CD14-positive monocyte (primary cell): ENCODE measurements around the gene CPNE9. TPM values are rescaled to one million over a fixed set of nuclear protein-coding genes. Genes with fewer than 3 reads are reported as not detected.

Experiments used
- DNase-seq, 3 donors: peaks; one replicate each; pipeline ENCODE4 v3.0.0-alpha.2; 2011 to 2022
- H2AFZ ChIP-seq: 2 replicates; pipeline ENCODE4 v1.6.0; 2012; ENCODE audit warnings: mild to moderate bottlenecking, low read depth, low read length, inconsistent platforms; ENCODE audit not compliant: insufficient read depth, poor library complexity, severe bottlenecking
- H3K27ac ChIP-seq, 2 donors: 1 replicate in 1 of 2; 2 replicates in 1 of 2; pipeline ENCODE4 v1.5.1; 2012 to 2013; ENCODE audit warnings: low read length in 2 of 2, control low read depth in 1 of 2, inconsistent platforms in 1 of 2, low read depth in 1 of 2, mild to moderate bottlenecking in 1 of 2
- H3K27me3 ChIP-seq, 2 donors: one replicate each; pipeline versions ENCODE4 v1.6.0 to v1.6.1; 2011 to 2013; ENCODE audit warnings: low read length in 2 of 2; ENCODE audit not compliant: control insufficient read depth in 2 of 2, insufficient read depth in 2 of 2
- H3K36me3 ChIP-seq, 2 donors: replicated peaks in 1 of 2; 1 replicate in 1 of 2; 2 replicates in 1 of 2; pipeline versions ENCODE4 v1.5.1 to v1.6.1; 2012 to 2013; ENCODE audit warnings: low read length in 2 of 2, control low read depth in 1 of 2, inconsistent platforms in 1 of 2, mild to moderate bottlenecking in 1 of 2; ENCODE audit not compliant: insufficient read depth in 2 of 2, control insufficient read depth in 1 of 2
- H3K4me1 ChIP-seq, 2 donors: 1 replicate in 1 of 2; 2 replicates in 1 of 2; pipeline versions ENCODE4 v1.5.1 to v1.6.1; 2012 to 2013; ENCODE audit warnings: low read length in 2 of 2, control low read depth in 1 of 2, inconsistent platforms in 1 of 2, mild to moderate bottlenecking in 1 of 2, moderate library complexity in 1 of 2; ENCODE audit not compliant: insufficient read depth in 2 of 2, control insufficient read depth in 1 of 2
- H3K4me2 ChIP-seq: replicated peaks from 2 replicates; pipeline ENCODE3; 2012; ENCODE audit warnings: low read length, moderate library complexity, mild to moderate bottlenecking; ENCODE audit not compliant: poor library complexity, severe bottlenecking; ENCODE audit errors: extremely low read depth
- H3K4me3 ChIP-seq, 3 experiments: fragments of 200-600 bp in 1 of 3; sonication (generic) in 1 of 3; replicated peaks in 1 of 3; 1 replicate in 2 of 3; 2 replicates in 1 of 3; pipeline ENCODE4 v1.5.1; 2011 to 2013; ENCODE audit warnings: low read length in 3 of 3, mild to moderate bottlenecking in 3 of 3, control low read depth in 2 of 3, low read depth in 2 of 3, inconsistent platforms in 1 of 3, moderate library complexity in 1 of 3
- H3K79me2 ChIP-seq: 2 replicates; pipeline ENCODE4 v1.6.0; 2012; ENCODE audit warnings: mild to moderate bottlenecking, control low read depth, inconsistent platforms, low read length, moderate library complexity; ENCODE audit not compliant: insufficient read depth
- H3K9ac ChIP-seq: 2 replicates; pipeline ENCODE4 v1.6.0; 2017; ENCODE audit warnings: low read length, mild to moderate bottlenecking; ENCODE audit not compliant: insufficient read depth, poor library complexity, severe bottlenecking
- H3K9me3 ChIP-seq, 2 donors: replicated peaks in 1 of 2; 1 replicate in 1 of 2; 2 replicates in 1 of 2; pipeline versions ENCODE4 v1.5.1 to v1.6.1; 2012 to 2013; ENCODE audit warnings: low read length in 2 of 2, control low read depth in 1 of 2; ENCODE audit not compliant: control insufficient read depth in 1 of 2, insufficient read depth in 1 of 2
- H4K20me1 ChIP-seq: 2 replicates; pipeline ENCODE4 v1.6.0; 2012; ENCODE audit warnings: mild to moderate bottlenecking, low read length, control low read depth, moderate library complexity; ENCODE audit not compliant: insufficient read depth
- H3K27ac Mint-ChIP-seq, 7 donors: one replicate each; pipeline ENCODE4 v1.8.0; 2020; ENCODE audit warnings: mild to moderate bottlenecking in 7 of 7, mixed read lengths in 7 of 7, moderate library complexity in 6 of 7, inconsistent platforms in 2 of 7
- H3K27me3 Mint-ChIP-seq, 3 donors: one replicate each; pipeline ENCODE4 v1.8.0; 2021 to 2022; ENCODE audit warnings: low read depth in 3 of 3, mild to moderate bottlenecking in 3 of 3, mixed read lengths in 3 of 3, moderate library complexity in 3 of 3, inconsistent platforms in 1 of 3
- H3K36me3 Mint-ChIP-seq, 2 donors: one replicate each; pipeline ENCODE4 v1.8.0; 2020; ENCODE audit warnings: mixed read lengths in 2 of 2, inconsistent platforms in 1 of 2, mild to moderate bottlenecking in 1 of 2
- H3K4me1 Mint-ChIP-seq: one replicate; pipeline ENCODE4 v1.8.0; 2020; ENCODE audit warnings: mild to moderate bottlenecking, mixed read lengths
- H3K4me3 Mint-ChIP-seq, 2 donors: one replicate each; pipeline ENCODE4 v1.8.0; 2020; ENCODE audit warnings: mild to moderate bottlenecking in 2 of 2, mixed read lengths in 2 of 2, moderate library complexity in 1 of 2
- H3K9me3 Mint-ChIP-seq, 7 donors: one replicate each; pipeline ENCODE4 v1.8.0; 2020 to 2022; ENCODE audit warnings: mixed read lengths in 7 of 7, mild to moderate bottlenecking in 6 of 7, moderate library complexity in 6 of 7, inconsistent platforms in 2 of 7
- WGBS: methylation state at CpG from one replicate; pipeline ENCODE4 v1.1.5; 2013; ENCODE audit warnings: missing lambda C conversion rate; ENCODE audit not compliant: insufficient coverage; 5-methylcytosine and 5-hydroxymethylcytosine counted together
- intact Hi-C, 2 donors: fragments of 100-400 bp; cut with micrococcal nuclease; formaldehyde crosslinking; loops; one replicate each; pipeline versions ENCODE4 v1.15.0 to v1.15.1; 2023
- polyA plus RNA-seq, 3 donors: library from polyadenylated mRNA; depleted of rRNA in 1 of 3; unstranded in 2 of 3; stranded (reverse) in 1 of 3; fragments of 300-500 nt in 2 of 3; fragments of >200 nt in 1 of 3; fragmentation: Illumina TruSeq in 2 of 3; gene quantifications; 1 replicate in 2 of 3; 2 replicates in 1 of 3; pipeline ENCODE4 v1.2.3, GENCODE V29; 2012 to 2021
- TF ChIP-seq, protein P1 (sequence below): fragments of 200-600 bp; IDR thresholded peaks from one replicate; pipeline ENCODE4 v1.8.0; 2022; ENCODE audit warnings: antibody characterized with exemption, mild to moderate bottlenecking

The CPNE9 gene
- polyA plus RNA-seq, 3 donors, result 0.51 to 0.55 TPM; not detected in 1

DNA sequence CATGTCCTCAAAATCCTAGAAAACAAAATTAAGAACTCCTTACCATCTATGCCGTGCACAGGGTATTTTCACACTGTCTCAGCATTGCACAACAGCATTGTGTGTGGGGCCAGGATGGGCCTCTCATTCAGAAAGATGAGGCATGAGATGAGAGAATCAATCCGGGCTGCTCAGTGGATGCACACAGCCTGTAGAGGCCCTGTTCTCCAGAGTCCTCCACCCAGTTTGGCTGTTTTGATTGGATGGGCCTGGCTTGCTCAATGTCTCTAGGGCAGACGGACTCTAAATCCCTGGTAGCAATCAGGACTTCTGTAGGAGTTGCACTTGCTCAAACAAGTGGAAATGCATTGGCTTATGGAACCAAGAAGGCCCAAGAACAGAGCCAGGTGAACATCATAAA is 20.2 kb upstream of the CPNE9 start:
- Histone ChIP-seq H3K4me2 (no peak overlapping the region), H3K4me1 (no peaks in the 10 kb centered on the region), H3K9me3 (no peaks in the 10 kb centered on the region), H3K27me3 (no peaks in the 10 kb centered on the region), H3K36me3 (peaks cover 98 to 100% of the 10 kb centered on the region in 2 donors), H4K20me1 (peaks cover 98% of the 10 kb centered on the region), H3K27ac (no peak overlapping the region), H3K4me3 (no peak overlapping the region), H3K79me2 (peaks cover 3% of the 10 kb centered on the region), H3K9ac (no peak overlapping the region), H2AFZ (no peak overlapping the region)
- 100% methylated on average over 2 of the region's 3 CpGs for WGBS
- Mint-ChIP-seq H3K36me3 (peaks cover 98 to 100% of the 10 kb centered on the region in 2 donors), H3K27me3 (peaks cover 0 to 6% (median 0%) of the 10 kb centered on the region in 3 donors), H3K4me3 (no peak overlapping the region), H3K4me1 (no peaks in the 10 kb centered on the region), H3K27ac (no peak overlapping the region), H3K9me3 (no peaks in the 10 kb centered on the region)
- DNase-seq, result no peak
- intact Hi-C loops, result no loop called here
- TF ChIP-seq, protein P1, sequence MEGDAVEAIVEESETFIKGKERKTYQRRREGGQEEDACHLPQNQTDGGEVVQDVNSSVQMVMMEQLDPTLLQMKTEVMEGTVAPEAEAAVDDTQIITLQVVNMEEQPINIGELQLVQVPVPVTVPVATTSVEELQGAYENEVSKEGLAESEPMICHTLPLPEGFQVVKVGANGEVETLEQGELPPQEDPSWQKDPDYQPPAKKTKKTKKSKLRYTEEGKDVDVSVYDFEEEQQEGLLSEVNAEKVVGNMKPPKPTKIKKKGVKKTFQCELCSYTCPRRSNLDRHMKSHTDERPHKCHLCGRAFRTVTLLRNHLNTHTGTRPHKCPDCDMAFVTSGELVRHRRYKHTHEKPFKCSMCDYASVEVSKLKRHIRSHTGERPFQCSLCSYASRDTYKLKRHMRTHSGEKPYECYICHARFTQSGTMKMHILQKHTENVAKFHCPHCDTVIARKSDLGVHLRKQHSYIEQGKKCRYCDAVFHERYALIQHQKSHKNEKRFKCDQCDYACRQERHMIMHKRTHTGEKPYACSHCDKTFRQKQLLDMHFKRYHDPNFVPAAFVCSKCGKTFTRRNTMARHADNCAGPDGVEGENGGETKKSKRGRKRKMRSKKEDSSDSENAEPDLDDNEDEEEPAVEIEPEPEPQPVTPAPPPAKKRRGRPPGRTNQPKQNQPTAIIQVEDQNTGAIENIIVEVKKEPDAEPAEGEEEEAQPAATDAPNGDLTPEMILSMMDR, result no peak

DNA sequence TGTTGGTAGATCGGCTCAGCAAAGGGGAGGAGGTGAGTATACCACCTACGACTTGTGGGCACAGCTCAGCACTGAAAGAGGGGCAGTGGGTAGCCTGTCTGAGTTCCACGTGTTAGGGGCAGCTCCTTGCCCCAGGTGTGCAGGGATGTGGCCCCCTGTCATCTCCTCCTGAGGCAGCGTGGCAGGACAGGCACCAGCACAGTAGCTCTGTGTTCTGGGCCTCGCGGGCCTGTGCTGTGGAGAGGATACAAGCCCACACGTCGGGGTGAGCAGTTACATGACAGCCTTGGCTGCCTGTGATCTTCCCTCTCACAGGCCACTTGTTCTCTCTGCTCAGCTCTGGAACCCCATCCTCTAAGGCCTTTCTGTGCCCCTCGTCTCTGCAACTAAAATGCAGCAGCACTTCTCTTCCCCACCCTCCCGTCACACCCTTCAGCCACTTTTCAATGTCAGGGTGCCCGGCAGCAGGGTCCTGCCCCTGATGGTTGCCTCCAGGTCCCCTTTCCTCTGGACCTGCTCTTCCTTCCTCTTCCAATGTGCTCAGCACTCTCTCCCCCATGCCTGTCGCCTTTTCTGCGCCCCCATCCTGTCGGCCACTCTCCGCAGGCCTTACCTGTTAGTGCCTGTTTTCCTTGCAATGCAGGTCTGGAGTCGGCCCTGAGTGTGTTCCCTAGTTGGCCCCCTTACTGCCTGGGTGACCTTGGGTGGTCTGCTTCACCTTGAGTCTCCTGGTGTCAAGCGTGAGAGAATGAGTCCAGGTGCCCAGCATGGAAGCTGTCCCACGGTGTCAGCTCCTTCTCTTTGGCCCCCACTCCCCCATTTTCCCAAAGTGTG is 18.2 kb upstream of the CPNE9 start:
- no peaks in the 10 kb centered on the region for H3K4me1 Mint-ChIP-seq
- TF ChIP-seq, protein P1, result no peak
- Histone ChIP-seq H4K20me1 (peaks cover 98% of the 10 kb centered on the region), H3K4me3 (no peak overlapping the region), H3K27ac (peak overlapping the region in 1 of 2 donors; percentile 8), H3K9me3 (no peaks in the 10 kb centered on the region), H3K4me2 (no peak overlapping the region), H3K4me1 (no peaks in the 10 kb centered on the region), H3K9ac (no peak overlapping the region), H3K27me3 (no peaks in the 10 kb centered on the region), H2AFZ (no peak overlapping the region), H3K79me2 (no peaks in the 10 kb centered on the region), H3K36me3 (peaks cover 98 to 100% of the 10 kb centered on the region in 2 donors)
- intact Hi-C loops, result no loop called here
- H3K9me3 Mint-ChIP-seq, result no peaks in the 10 kb centered on the region
- DNase-seq, result no peak
- peaks cover 98 to 100% of the 10 kb centered on the region in 2 donors for H3K36me3 Mint-ChIP-seq
- no peak overlapping the region for H3K4me3 Mint-ChIP-seq
- peak overlapping the region in 2 of 7 donors; percentile 1 to 50 for H3K27ac Mint-ChIP-seq
- 97% methylated on average over 18 of the region's 18 CpGs for WGBS
- peaks cover 0 to 4% (median 0%) of the 10 kb centered on the region in 3 donors for H3K27me3 Mint-ChIP-seq
